ENCODE measurements around the gene EPHA6. TPM values are rescaled to one million over a fixed set of nuclear protein-coding genes. Genes with fewer than 3 reads are reported as not detected.

The EPHA6 gene
- polyA plus RNA-seq (2011; rRNA removed) = 0.05 and 0.08 TPM in 2 replicates
- polyA plus RNA-seq (2012; cell fraction: cytosol; rRNA removed) = not detected in 2 replicates
- not detected in 2 replicates for polyA plus RNA-seq (2012; cell fraction: nucleus; rRNA removed)
- polyA plus RNA-seq (2017; fragmentation: RNase III; extraction: RNeasy Plus Mini Kit Qiagen cat#74134 plus additional on column Dnase treatment) = 0.05 to 0.22 TPM (median 0.08 TPM) in 3 replicates
- 0.21 TPM in 1 of 2 replicates, not detected in the other for polyA minus RNA-seq (2011; rRNA and poly(A)+ RNA removed)

- POLR2A ChIA-PET = interaction anchor here (0.6 kb wide), 1 partner anchor 1915 kb away, joined by 4 read pairs; no protein-coding TSS in a partner anchor
- peaks cover 12% of the 10 kb centered on the region; the same call in 2 of the 3 replicates for H3K4me1 ChIP-seq
- DNase-seq (ENCODE audit: low read depth in 1 of 2, low spot score in 1 of 2) (peak; percentile 31 to 50), ATAC-seq (peak; percentile 82 to 83), FAIRE-seq (no peak)
- H3K27ac ChIP-seq = peak within 1 kb of the TSS in 1 of 2 experiments; percentile 72; a peak in 3 of 6 replicates
- WGBS (ENCODE audit: missing lambda C conversion rate) = under 1% methylated on average over 21 of the region's 83 CpGs
- peak within 1 kb of the TSS; percentile 51 for H3K4me3 ChIP-seq
- H3K4me2 ChIP-seq = peak within 1 kb of the TSS; percentile 88
- H3K9me3 ChIP-seq = no peaks in the 10 kb centered on the region
- TF ChIP-seq, protein P1, sequence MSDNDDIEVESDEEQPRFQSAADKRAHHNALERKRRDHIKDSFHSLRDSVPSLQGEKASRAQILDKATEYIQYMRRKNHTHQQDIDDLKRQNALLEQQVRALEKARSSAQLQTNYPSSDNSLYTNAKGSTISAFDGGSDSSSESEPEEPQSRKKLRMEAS (IDR thresholded peaks at IDR 0.05) = peak; percentile 58; the same call in 1 of the 2 replicates
- TF ChIP-seq E2F6 (IDR thresholded peaks at IDR 0.05; ENCODE audit: borderline replicate concordance, low read depth) (peak; percentile 55), ELK1 (IDR thresholded peaks at IDR 0.05; ENCODE audit: low read depth, low read length) (no peak), HOXA7 (CRISPR knock-in tag; IDR thresholded peaks at IDR 0.05) (no peak), MYC (IDR thresholded peaks at IDR 0.05; ENCODE audit: borderline replicate concordance, low read length) (no peak), ESRRA (IDR thresholded peaks at IDR 0.05; ENCODE audit: borderline replicate concordance, low read length) (no peak), NR3C1 (IDR thresholded peaks at IDR 0.05) (no peak), NFE2L2 (conservative IDR thresholded peaks at IDR 0.05; ENCODE audit: low read length) (no peak), CEBPB (IDR thresholded peaks at IDR 0.05) (no peak), RNF2 (IDR thresholded peaks at IDR 0.05; ENCODE audit: borderline replicate concordance, low read depth) (no peak; the same call in 1 of the 2 replicates), PBX3 (IDR thresholded peaks at IDR 0.05) (no peak), HOXB13 (CRISPR knock-in tag; IDR thresholded peaks at IDR 0.05; ENCODE audit: low read depth) (no peak), RFX5 (IDR thresholded peaks at IDR 0.05) (no peak), KDM5A (IDR thresholded peaks at IDR 0.05) (no peak), RARB (CRISPR knock-in tag; IDR thresholded peaks at IDR 0.05) (no peak), EP300 (IDR thresholded peaks at IDR 0.05) (no peak)
- TF ChIP-seq, protein P2, sequence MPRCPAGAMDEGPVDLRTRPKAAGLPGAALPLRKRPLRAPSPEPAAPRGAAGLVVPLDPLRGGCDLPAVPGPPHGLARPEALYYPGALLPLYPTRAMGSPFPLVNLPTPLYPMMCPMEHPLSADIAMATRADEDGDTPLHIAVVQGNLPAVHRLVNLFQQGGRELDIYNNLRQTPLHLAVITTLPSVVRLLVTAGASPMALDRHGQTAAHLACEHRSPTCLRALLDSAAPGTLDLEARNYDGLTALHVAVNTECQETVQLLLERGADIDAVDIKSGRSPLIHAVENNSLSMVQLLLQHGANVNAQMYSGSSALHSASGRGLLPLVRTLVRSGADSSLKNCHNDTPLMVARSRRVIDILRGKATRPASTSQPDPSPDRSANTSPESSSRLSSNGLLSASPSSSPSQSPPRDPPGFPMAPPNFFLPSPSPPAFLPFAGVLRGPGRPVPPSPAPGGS (IDR thresholded peaks at IDR 0.05) = no peak
- TF ChIP-seq, protein P3, sequence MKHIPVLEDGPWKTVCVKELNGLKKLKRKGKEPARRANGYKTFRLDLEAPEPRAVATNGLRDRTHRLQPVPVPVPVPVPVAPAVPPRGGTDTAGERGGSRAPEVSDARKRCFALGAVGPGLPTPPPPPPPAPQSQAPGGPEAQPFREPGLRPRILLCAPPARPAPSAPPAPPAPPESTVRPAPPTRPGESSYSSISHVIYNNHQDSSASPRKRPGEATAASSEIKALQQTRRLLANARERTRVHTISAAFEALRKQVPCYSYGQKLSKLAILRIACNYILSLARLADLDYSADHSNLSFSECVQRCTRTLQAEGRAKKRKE (CRISPR knock-in tag; IDR thresholded peaks at IDR 0.05; ENCODE audit: low read depth) = no peak
- CTCF ChIA-PET = interaction anchor here (1.2 kb wide), 1 partner anchor 11 kb away, joined by 3 read pairs; no protein-coding TSS in a partner anchor
Observed at GRCh38 chr3:96813820-96814650, at the start of gene EPHA6. EPHA6 (plus strand) TSS chr3:96814594.

DNA sequence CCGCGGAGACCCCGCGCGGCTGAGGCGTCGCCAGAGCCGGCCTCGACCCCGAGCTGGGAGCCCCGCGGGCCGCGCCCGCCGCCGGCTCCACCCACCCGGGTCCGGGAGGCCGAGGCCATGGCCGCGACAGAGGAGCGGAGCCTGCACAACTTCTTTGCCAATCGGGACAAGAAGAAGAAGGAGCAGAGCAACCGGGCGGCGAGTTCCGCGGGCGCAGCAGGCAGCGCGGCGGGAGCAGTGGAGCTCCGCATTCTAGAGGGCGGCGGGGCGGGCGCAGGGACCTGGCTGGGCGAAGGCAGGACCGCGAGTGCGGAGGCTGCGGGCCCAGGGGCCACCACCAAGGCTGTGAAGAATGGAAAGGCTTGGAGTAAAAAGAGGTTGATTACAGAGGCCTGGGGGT lies 37.6 kb upstream of the EPHA6 start:
- 72% methylated on average over 25 of the region's 43 CpGs for WGBS (ENCODE audit: missing lambda C conversion rate)
- CTCF ChIA-PET = no interaction called here
- ATAC-seq = no peak
- TF ChIP-seq HOXB5 (CRISPR knock-in tag; IDR thresholded peaks at IDR 0.05) (no peak), RFX5 (IDR thresholded peaks at IDR 0.05) (no peak), NFE2L2 (conservative IDR thresholded peaks at IDR 0.05; ENCODE audit: low read length) (no peak), MAFK (IDR thresholded peaks at IDR 0.05; ENCODE audit: partially characterized antibody) (no peak), BHLHE40 (IDR thresholded peaks at IDR 0.05; ENCODE audit: low read depth, low read length) (no peak), MAZ (IDR thresholded peaks at IDR 0.05; ENCODE audit: borderline replicate concordance, low read depth, low read length) (no peak), HEYL (CRISPR knock-in tag; IDR thresholded peaks at IDR 0.05) (no peak), ZC3H11A (IDR thresholded peaks at IDR 0.05) (no peak), HOXA7 (CRISPR knock-in tag; IDR thresholded peaks at IDR 0.05) (no peak), CEBPB (IDR thresholded peaks at IDR 0.05) (no peak), FOXS1 (CRISPR knock-in tag; IDR thresholded peaks at IDR 0.05) (no peak), ELK1 (IDR thresholded peaks at IDR 0.05; ENCODE audit: low read depth, low read length) (no peak), GATA3 (IDR thresholded peaks at IDR 0.05; ENCODE audit: borderline replicate concordance) (no peak), E2F6 (IDR thresholded peaks at IDR 0.05; ENCODE audit: borderline replicate concordance, low read depth) (no peak), POLR2AphosphoS2 (conservative IDR thresholded peaks at IDR 0.05; ENCODE audit: low read length) (no peak), KDM5A (IDR thresholded peaks at IDR 0.05) (no peak)
- TF ChIP-seq, protein P1 (IDR thresholded peaks at IDR 0.05) = no peak

More for the DNA sequence above, 37.6 kb upstream of the EPHA6 start:
- no peak overlapping the region for H3K4me3 ChIP-seq
- no peak overlapping the region for H3K4me2 ChIP-seq
- FAIRE-seq (no peak), DNase-seq (ENCODE audit: low read depth in 1 of 2, low spot score in 1 of 2) (no peak)
- no peak overlapping the region for H3K27ac ChIP-seq
- H3K9me3 ChIP-seq = no peaks in the 10 kb centered on the region
- POLR2A ChIA-PET = no interaction called here
- H3K4me1 ChIP-seq = no peaks in the 10 kb centered on the region

Measured in A549 (cell line).